ENCODE measurements around the gene LSMEM2. TPM values are rescaled to one million over a fixed set of nuclear protein-coding genes. Genes with fewer than 3 reads are reported as not detected.

Gene LSMEM2
- total and polyA plus RNA-seq, 11 donors = 1.3 to 68.3 (median 29.7) TPM

- peak; percentile 30 to 59 (median 46) for ATAC-seq
- peaks cover 21 to 100% (median 91%) of the 10 kb centered on the region in 12 donors for H3K4me1 ChIP-seq
These were observed 30.5 kb upstream of the LSMEM2 start for GRCh38 chr3:50248387-50248786.

DNA sequence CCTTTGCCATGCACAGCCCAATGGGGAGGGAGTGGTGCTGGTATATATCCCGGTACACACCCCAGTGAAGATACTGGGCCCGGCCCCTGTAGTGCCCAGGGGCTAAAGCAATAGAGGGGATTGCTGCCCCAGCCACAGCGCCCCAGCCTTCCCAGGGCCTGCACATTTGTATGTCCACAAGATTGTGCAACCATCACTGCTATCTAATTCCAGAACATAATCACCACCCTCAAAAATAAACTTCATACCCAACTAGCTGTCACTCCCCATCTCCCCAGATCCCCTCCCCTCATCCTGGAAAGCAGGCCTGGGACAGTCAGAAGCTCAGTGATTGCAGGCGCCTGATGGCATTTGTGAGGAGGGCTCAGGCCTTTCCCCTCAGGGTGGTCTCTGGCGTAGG lies 29.4 kb upstream of the LSMEM2 start:
- ATAC-seq (no peak), DNase-seq (no peak)
- TF ChIP-seq POLR2A (IDR thresholded peaks at IDR 0.05) (no peak), CTCF (IDR thresholded peaks at IDR 0.05) (no peak)
- 73 to 100% (median 86%) methylated on average over 2 to 5 of the region's 5 CpGs for WGBS, 4 donors
- H3K9me3 ChIP-seq = no peaks in the 10 kb centered on the region
- peaks cover 0 to 81% (median 29%) of the 10 kb centered on the region in 9 donors for H3K36me3 ChIP-seq
- no peaks in the 10 kb centered on the region for H3K27me3 ChIP-seq
- H3K4me1 ChIP-seq = peaks cover 21 to 100% (median 90%) of the 10 kb centered on the region in 12 donors
- peak overlapping the region; percentile 81 to 99 (median 94) for H3K27ac ChIP-seq
- intact Hi-C loops (cut with DNase I) = no loop called here
- no peak overlapping the region for H3K4me3 ChIP-seq

More at GRCh38 chr3:50248387-50248786, 30.5 kb upstream of the LSMEM2 start:
- TF ChIP-seq POLR2A (IDR thresholded peaks at IDR 0.05) = peak in 1 of 2 donors; percentile 23
- TF ChIP-seq CTCF (IDR thresholded peaks at IDR 0.05) = no peak
- Histone ChIP-seq H3K9me3 (no peaks in the 10 kb centered on the region), H3K36me3 (peaks cover 0 to 76% (median 23%) of the 10 kb centered on the region in 9 donors), H3K27me3 (no peaks in the 10 kb centered on the region), H3K4me3 (peak overlapping the region in 1 of 12 donors; percentile 3), H3K27ac (peak overlapping the region; percentile 81 to 99 (median 94))
- DNase-seq = peak in 3 of 5 donors; percentile 63 to 85 (median 78)
- 7 to 15% (median 8%) methylated on average over 3 of the region's 3 CpGs for WGBS, 4 donors
- intact Hi-C loops (cut with DNase I) = no loop called here

DNA sequence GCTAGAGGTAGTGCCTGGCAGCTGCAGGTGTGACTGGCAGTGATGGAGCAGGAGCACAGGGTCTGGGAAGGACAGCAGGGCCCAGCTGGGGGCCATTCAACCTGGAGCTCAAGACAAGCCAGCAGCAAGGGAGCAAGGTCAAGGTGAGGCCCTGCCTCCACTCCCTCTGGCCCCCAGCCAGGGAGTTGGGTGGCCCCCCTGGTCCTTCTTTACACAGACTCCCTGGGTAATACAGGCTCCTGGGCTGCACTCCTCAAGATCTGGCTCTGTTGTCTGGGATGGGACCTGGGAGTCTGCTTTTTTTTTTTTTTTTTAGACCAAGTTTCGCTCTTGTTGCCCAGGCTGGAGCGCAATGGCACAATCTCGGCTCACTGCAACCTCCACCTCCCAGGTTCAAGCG lies 28.4 kb upstream of the LSMEM2 start:
- intact Hi-C loops (cut with DNase I) = loop anchor here in 2 of 10 donors (5.0 to 10.0 kb wide), 2 partner anchors 52 to 74 kb away; partner anchors contain the start of genes HYAL1 (in 1 of the 2), HYAL2 (in 1 of the 2) and TUSC2 (in 1 of the 2)
- no peak for DNase-seq
- peak overlapping the region in 11 of 12 donors; percentile 85 to 99 (median 94) for H3K27ac ChIP-seq
- 87 to 97% (median 92%) methylated on average over 4 of the region's 4 CpGs for WGBS, 4 donors
- no peaks in the 10 kb centered on the region for H3K9me3 ChIP-seq
- H3K4me1 ChIP-seq = peaks cover 17 to 100% (median 91%) of the 10 kb centered on the region in 12 donors
- H3K36me3 ChIP-seq = peaks cover 0 to 84% (median 29%) of the 10 kb centered on the region in 9 donors
- TF ChIP-seq CTCF (IDR thresholded peaks at IDR 0.05) (no peak), POLR2A (IDR thresholded peaks at IDR 0.05) (no peak)
- H3K27me3 ChIP-seq = no peaks in the 10 kb centered on the region
- ATAC-seq = no peak
- H3K4me3 ChIP-seq = no peak overlapping the region

DNA sequence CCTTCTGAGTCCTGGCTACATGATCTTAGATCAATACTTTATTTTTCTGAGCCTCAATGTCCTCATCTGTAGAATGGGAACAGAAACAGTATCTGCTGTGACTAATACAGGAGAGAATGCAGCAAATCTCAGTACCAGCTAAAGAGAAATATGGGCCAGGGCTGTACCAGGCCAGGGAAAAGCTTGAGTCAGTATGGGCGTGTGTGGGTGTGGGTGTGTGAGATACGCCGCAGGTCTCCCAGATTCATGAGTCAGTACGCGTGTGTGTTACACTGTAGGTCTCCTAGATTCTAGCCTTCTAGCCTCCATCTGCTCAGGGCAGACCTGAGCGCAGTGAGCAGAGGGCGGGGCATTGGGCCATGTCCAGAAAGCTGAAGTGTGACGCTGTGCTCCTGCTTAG lies 27.7 kb upstream of the LSMEM2 start:
- DNase-seq (no peak), ATAC-seq (no peak)
- Histone ChIP-seq H3K4me1 (peaks cover 17 to 98% (median 90%) of the 10 kb centered on the region in 12 donors), H3K4me3 (no peak overlapping the region), H3K36me3 (peaks cover 0 to 87% (median 34%) of the 10 kb centered on the region in 9 donors), H3K9me3 (no peaks in the 10 kb centered on the region), H3K27ac (peak overlapping the region; percentile 37 to 99 (median 94)), H3K27me3 (no peaks in the 10 kb centered on the region)
- intact Hi-C loops (cut with DNase I) = loop anchor here in 2 of 10 donors (5.0 to 10.0 kb wide), 2 partner anchors 51 to 74 kb away; partner anchors contain the start of genes HYAL1 (in 1 of the 2), HYAL2 (in 1 of the 2) and TUSC2 (in 1 of the 2)
- no peak for TF ChIP-seq CTCF (IDR thresholded peaks at IDR 0.05)
- 70 to 85% (median 76%) methylated on average over 7 to 8 of the region's 8 CpGs for WGBS, 4 donors
